ENCODE data around the gene ARHGAP31.
"Not testable (repeated sequence)": the region's sequence is repeated elsewhere in the genome, so short reads cannot be mapped to it uniquely, and the experiment has no call there.

GRCh38 chr3:119371786-119372185, 77.6 kb downstream of the ARHGAP31 start:
- not testable (repeated sequence) for TF ChIP-seq CTCF, POLR2A (IDR thresholded peaks at IDR 0.05)

Data from right lobe of liver (tissue), 4 donors.